Liver (tissue), 9 donors: ENCODE results near the gene HSPB2. TPM values are rescaled to one million over a fixed set of nuclear protein-coding genes. Genes with fewer than 3 reads are reported as not detected.

Experiments
- DNase-seq: peaks from one replicate; pipeline ENCODE4 v3.0.0-alpha.2; 2017; ENCODE audit warnings: low spot score
- H3K27ac ChIP-seq, 2 donors: one replicate each; pipeline ENCODE4 v1.7.0; 2013; ENCODE audit warnings: inconsistent platforms in 2 of 2, low read length in 2 of 2, control low read depth in 1 of 2, low read depth in 1 of 2, mild to moderate bottlenecking in 1 of 2
- H3K27me3 ChIP-seq, 4 donors: one replicate each; pipeline versions ENCODE4 v1.6.1 to v1.7.0; 2013; ENCODE audit warnings: low read length in 3 of 4, inconsistent platforms in 1 of 4, mild to moderate bottlenecking in 1 of 4, moderate library complexity in 1 of 4; ENCODE audit not compliant: control insufficient read depth in 4 of 4, insufficient read depth in 4 of 4
- H3K36me3 ChIP-seq, 4 donors: one replicate each; pipeline versions ENCODE4 v1.6.1 to v1.7.0; 2013; ENCODE audit warnings: low read length in 3 of 4, mild to moderate bottlenecking in 3 of 4, low read depth in 1 of 4, moderate library complexity in 1 of 4; ENCODE audit not compliant: control insufficient read depth in 4 of 4, insufficient read depth in 3 of 4
- H3K4me1 ChIP-seq, 4 donors: one replicate each; pipeline versions ENCODE4 v1.6.1 to v1.7.0; 2013; ENCODE audit warnings: low read length in 3 of 4, mild to moderate bottlenecking in 3 of 4, moderate library complexity in 1 of 4; ENCODE audit not compliant: control insufficient read depth in 4 of 4, insufficient read depth in 4 of 4
- H3K4me3 ChIP-seq, 3 donors: one replicate each; pipeline versions ENCODE4 v1.6.1 to v1.7.0; 2013; ENCODE audit warnings: low read length in 3 of 3, control low read depth in 1 of 3, low read depth in 1 of 3, mild to moderate bottlenecking in 1 of 3
- H3K9ac ChIP-seq, 2 donors: one replicate each; pipeline ENCODE4 v1.7.0; 2013; ENCODE audit warnings: low read length in 2 of 2, mild to moderate bottlenecking in 2 of 2, moderate library complexity in 2 of 2, control low read depth in 1 of 2, low read depth in 1 of 2
- H3K9me3 ChIP-seq, 4 donors: one replicate each; pipeline versions ENCODE4 v1.6.1 to v1.7.0; 2013; ENCODE audit warnings: low read length in 3 of 4; ENCODE audit not compliant: control insufficient read depth in 4 of 4
- ATF3 ChIP-seq: IDR thresholded peaks from 2 replicates; pipeline ENCODE4 v1.6.1; 2016; ENCODE audit warnings: antibody characterized with exemption
- CTCF ChIP-seq: fragments of 150-350 bp; IDR thresholded peaks from 2 replicates; pipeline ENCODE4 v1.5.1; 2017; ENCODE audit warnings: improper control_type of control experiment, low read depth, low read length; ENCODE audit not compliant: missing input control
- EGR1 ChIP-seq, 2 donors: IDR thresholded peaks; 2 replicates each; pipeline ENCODE4 v1.6.1; 2016 to 2018; ENCODE audit warnings: antibody characterized with exemption in 2 of 2, low read depth in 2 of 2
- FOXA1 ChIP-seq: IDR thresholded peaks from 2 replicates; pipeline ENCODE4 v1.6.1; 2016; ENCODE audit warnings: antibody characterized with exemption
- FOXA2 ChIP-seq: IDR thresholded peaks from 2 replicates; pipeline ENCODE4 v1.6.1; 2016; ENCODE audit warnings: antibody characterized with exemption
- GABPA ChIP-seq, 2 donors: IDR thresholded peaks in 1 of 2; conservative IDR thresholded peaks in 1 of 2; 2 replicates each; pipeline ENCODE4 v1.6.1; 2016; ENCODE audit warnings: antibody characterized with exemption in 2 of 2, mild to moderate bottlenecking in 1 of 2, moderate library complexity in 1 of 2
- HNF4A ChIP-seq, 2 donors: conservative IDR thresholded peaks; 2 replicates each; pipeline ENCODE4 v1.6.1; 2016; ENCODE audit warnings: antibody characterized with exemption in 2 of 2, mild to moderate bottlenecking in 2 of 2
- HNF4G ChIP-seq: IDR thresholded peaks from 2 replicates; pipeline ENCODE4 v1.6.1; 2016; ENCODE audit warnings: antibody characterized with exemption
- JUND ChIP-seq, 2 donors: IDR thresholded peaks; 2 replicates each; pipeline ENCODE4 v1.6.1; 2016; ENCODE audit warnings: antibody characterized with exemption in 2 of 2
- NR2F2 ChIP-seq: IDR thresholded peaks from 2 replicates; pipeline ENCODE4 v1.6.1; 2016; ENCODE audit warnings: antibody characterized with exemption
- RAD21 ChIP-seq, 2 donors: IDR thresholded peaks; 2 replicates each; pipeline ENCODE4 v1.6.1; 2016; ENCODE audit warnings: antibody characterized with exemption in 2 of 2, mild to moderate bottlenecking in 2 of 2
- RXRA ChIP-seq, 2 donors: IDR thresholded peaks; 2 replicates each; pipeline ENCODE4 v1.6.1; 2017 to 2018; ENCODE audit warnings: antibody characterized with exemption in 2 of 2, mild to moderate bottlenecking in 1 of 2
- SP1 ChIP-seq: IDR thresholded peaks from 2 replicates; pipeline ENCODE4 v1.6.1; 2018; ENCODE audit warnings: antibody characterized with exemption, mild to moderate bottlenecking
- TAF1 ChIP-seq: conservative IDR thresholded peaks from 2 replicates; pipeline ENCODE4 v1.6.1; 2016; ENCODE audit warnings: antibody characterized with exemption, mild to moderate bottlenecking
- YY1 ChIP-seq: IDR thresholded peaks from 2 replicates; pipeline ENCODE4 v1.6.1; 2016; ENCODE audit warnings: antibody characterized with exemption, mild to moderate bottlenecking
- ZBTB33 ChIP-seq: IDR thresholded peaks from 2 replicates; pipeline ENCODE4 v1.6.1; 2016; ENCODE audit warnings: antibody characterized with exemption
- WGBS: extraction: QIAGEN DNeasy Blood & Tissue Kit; methylation state at CpG from one replicate; pipeline ENCODE4 v1.1.7; 2013; 5-methylcytosine and 5-hydroxymethylcytosine counted together
- polyA plus RNA-seq, 2 donors: library from polyadenylated mRNA; stranded (reverse) in 1 of 2; unstranded in 1 of 2; fragments of 200-250 nt in 1 of 2; fragments of >200 nt in 1 of 2; fragmentation: Nextera tagmentation in 1 of 2; extraction: Ambion mirVana in 1 of 2; gene quantifications; one replicate each; pipeline versions ENCODE4 v1.2.1 to v1.2.3, GENCODE V29; 2013 to 2015
- total RNA-seq, 2 donors: library from RNA; depleted of rRNA; stranded (reverse); fragments of >200 nt; gene quantifications; one replicate each; pipeline ENCODE4 v1.2.3, GENCODE V29; 2014
- TF ChIP-seq, protein P1 (sequence below): IDR thresholded peaks from 2 replicates; pipeline ENCODE4 v1.6.1; 2016; ENCODE audit warnings: antibody characterized with exemption, mild to moderate bottlenecking
- TF ChIP-seq, protein P2 (sequence below): IDR thresholded peaks from 2 replicates; pipeline ENCODE4 v1.6.1; 2016; ENCODE audit warnings: antibody characterized with exemption
- donor health status: healthy.
- donor health status: healthy.
- donor health status: healthy.
- donor health status: healthy.
- donor health status: healthy.

Gene HSPB2
- total and polyA plus RNA-seq, 4 donors = 0.14 to 0.85 (median 0.61) TPM; not detected in 1

DNA sequence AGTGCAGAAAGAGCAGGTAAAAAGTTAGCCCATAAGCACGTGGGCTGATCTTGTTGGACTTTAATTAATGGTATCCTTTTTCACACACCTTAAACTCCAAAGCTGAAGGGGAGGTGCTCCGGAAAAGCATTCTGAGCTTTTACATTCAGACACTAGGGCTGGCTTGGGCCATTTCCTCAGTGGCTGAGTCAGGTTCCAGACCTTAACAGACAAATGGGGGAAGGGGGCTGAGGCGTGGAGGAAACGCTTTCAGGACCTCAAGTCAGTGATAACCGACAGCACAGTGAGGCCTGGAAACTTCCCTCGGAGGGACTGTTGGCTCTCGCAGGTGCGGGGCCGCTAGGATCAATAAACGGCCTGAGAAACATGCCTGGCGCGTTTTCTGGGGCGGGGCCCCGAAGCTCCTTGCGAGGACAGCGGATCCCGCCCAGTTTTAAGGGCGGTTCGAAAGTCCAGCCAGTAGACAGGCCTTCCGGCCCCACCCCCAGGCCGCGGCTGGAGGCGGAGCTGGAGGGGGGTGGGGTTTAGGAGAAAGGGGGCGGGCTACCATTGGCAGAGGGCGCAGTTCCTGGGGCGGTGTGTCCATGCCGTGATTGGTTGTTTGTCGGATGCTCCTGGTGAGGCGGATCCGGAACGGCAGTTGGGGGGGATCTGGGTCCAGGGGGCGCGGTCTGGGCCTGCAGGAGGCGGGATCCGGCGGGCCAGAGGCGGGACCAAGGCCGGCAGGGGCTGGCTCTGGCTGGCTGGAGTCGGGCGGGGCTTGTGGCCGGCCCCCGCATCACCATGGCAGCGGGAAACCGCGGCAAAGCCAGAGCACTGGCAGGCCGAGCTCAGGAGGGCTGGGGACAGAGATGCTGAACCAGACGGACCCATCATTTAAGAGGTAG lies 14.2 kb downstream of the HSPB2 start:
- Histone ChIP-seq H3K4me1 (peaks cover 0 to 43% (median 36%) of the 10 kb centered on the region in 4 donors), H3K9me3 (no peaks in the 10 kb centered on the region), H3K4me3 (peak overlapping the region in 2 of 3 donors; percentile 27 to 44), H3K9ac (peak overlapping the region; percentile 8 to 76), H3K27ac (peak overlapping the region; percentile 82 to 84), H3K27me3 (no peaks in the 10 kb centered on the region), H3K36me3 (no peaks in the 10 kb centered on the region)
- peak; percentile 98 for DNase-seq
- no peak for TF ChIP-seq ATF3
- TF ChIP-seq ZBTB33 = peak; percentile 44
- TF ChIP-seq, protein P1, sequence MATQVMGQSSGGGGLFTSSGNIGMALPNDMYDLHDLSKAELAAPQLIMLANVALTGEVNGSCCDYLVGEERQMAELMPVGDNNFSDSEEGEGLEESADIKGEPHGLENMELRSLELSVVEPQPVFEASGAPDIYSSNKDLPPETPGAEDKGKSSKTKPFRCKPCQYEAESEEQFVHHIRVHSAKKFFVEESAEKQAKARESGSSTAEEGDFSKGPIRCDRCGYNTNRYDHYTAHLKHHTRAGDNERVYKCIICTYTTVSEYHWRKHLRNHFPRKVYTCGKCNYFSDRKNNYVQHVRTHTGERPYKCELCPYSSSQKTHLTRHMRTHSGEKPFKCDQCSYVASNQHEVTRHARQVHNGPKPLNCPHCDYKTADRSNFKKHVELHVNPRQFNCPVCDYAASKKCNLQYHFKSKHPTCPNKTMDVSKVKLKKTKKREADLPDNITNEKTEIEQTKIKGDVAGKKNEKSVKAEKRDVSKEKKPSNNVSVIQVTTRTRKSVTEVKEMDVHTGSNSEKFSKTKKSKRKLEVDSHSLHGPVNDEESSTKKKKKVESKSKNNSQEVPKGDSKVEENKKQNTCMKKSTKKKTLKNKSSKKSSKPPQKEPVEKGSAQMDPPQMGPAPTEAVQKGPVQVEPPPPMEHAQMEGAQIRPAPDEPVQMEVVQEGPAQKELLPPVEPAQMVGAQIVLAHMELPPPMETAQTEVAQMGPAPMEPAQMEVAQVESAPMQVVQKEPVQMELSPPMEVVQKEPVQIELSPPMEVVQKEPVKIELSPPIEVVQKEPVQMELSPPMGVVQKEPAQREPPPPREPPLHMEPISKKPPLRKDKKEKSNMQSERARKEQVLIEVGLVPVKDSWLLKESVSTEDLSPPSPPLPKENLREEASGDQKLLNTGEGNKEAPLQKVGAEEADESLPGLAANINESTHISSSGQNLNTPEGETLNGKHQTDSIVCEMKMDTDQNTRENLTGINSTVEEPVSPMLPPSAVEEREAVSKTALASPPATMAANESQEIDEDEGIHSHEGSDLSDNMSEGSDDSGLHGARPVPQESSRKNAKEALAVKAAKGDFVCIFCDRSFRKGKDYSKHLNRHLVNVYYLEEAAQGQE = peak; percentile 86
- peak; percentile 46 to 86 for TF ChIP-seq GABPA (IDR thresholded peaks at IDR 0.05 in 1 of 2, conservative IDR thresholded peaks at IDR 0.05 in 1 of 2)
- peak; percentile 78 for TF ChIP-seq HNF4G
- TF ChIP-seq HNF4A (conservative IDR thresholded peaks at IDR 0.05) = peak; percentile 85 to 90
- TF ChIP-seq CTCF = no peak
- no peak for TF ChIP-seq FOXA1
- peak; percentile 93 for TF ChIP-seq SP1
- TF ChIP-seq, protein P2, sequence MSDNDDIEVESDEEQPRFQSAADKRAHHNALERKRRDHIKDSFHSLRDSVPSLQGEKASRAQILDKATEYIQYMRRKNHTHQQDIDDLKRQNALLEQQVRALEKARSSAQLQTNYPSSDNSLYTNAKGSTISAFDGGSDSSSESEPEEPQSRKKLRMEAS = peak; percentile 11
- TF ChIP-seq NR2F2 = no peak
- TF ChIP-seq RXRA (IDR thresholded peaks at IDR 0.05) = peak; percentile 64 to 69
- peak; percentile 12 to 53 for TF ChIP-seq RAD21 (IDR thresholded peaks at IDR 0.05)
- no peak for TF ChIP-seq TAF1
- peak; percentile 63 for TF ChIP-seq JUND (IDR thresholded peaks at IDR 0.05)
- TF ChIP-seq YY1 = peak; percentile 38
- peak; percentile 43 to 56 for TF ChIP-seq EGR1 (IDR thresholded peaks at IDR 0.05; ENCODE audit: low read depth in 2 of 2)
- TF ChIP-seq FOXA2 = no peak
- WGBS = under 1% methylated on average over 47 of the region's 47 CpGs
